Cardiac muscle cell (in vitro differentiated cells and primary cell): ENCODE results near the gene RD3L. TPM values are rescaled to one million over a fixed set of nuclear protein-coding genes. Genes with fewer than 3 reads are reported as not detected.
A peak's percentile ranks its signal among the peaks of the same experiment; 100 is the strongest.

Experiments
- DNase-seq, 2 donors: peaks; one replicate each; pipeline versions ENCODE4 v3.0.0 to v3.0.0-alpha.2; 2010 to 2017; ENCODE audit warnings: low read depth in 1 of 2, low spot score in 1 of 2
- H3K27ac ChIP-seq: fragments of 200-600 bp; sonication (generic); 2 replicates; pipeline ENCODE4 v1.5.1; 2016
- H3K27me3 ChIP-seq: fragments of 200-600 bp; sonication (generic); 2 replicates; pipeline ENCODE4 v1.6.0; 2016; ENCODE audit warnings: control low read depth
- H3K36me3 ChIP-seq: fragments of 200-600 bp; sonication (generic); 2 replicates; pipeline ENCODE4 v1.5.1; 2016; ENCODE audit warnings: control low read depth
- H3K4me1 ChIP-seq: fragments of 200-600 bp; sonication (generic); 2 replicates; pipeline ENCODE4 v1.8.1; 2017; ENCODE audit warnings: low read depth, mild to moderate bottlenecking, mixed run types
- H3K4me3 ChIP-seq: fragments of 200-600 bp; sonication (generic); 2 replicates; pipeline ENCODE4 v1.5.1; 2016; ENCODE audit warnings: mild to moderate bottlenecking
- H3K9me3 ChIP-seq: fragments of 200-600 bp; sonication (generic); 2 replicates; pipeline ENCODE4 v1.5.1; 2017; ENCODE audit warnings: low read depth, mild to moderate bottlenecking, control low read depth
- CTCF ChIP-seq: IDR thresholded peaks from 2 replicates; pipeline ENCODE4 v1.5.1; 2012; ENCODE audit warnings: low read depth, mild to moderate bottlenecking, low read length
- polyA plus RNA-seq: library from polyadenylated mRNA; unstranded; fragments of >200 nt; fragmentation: Nextera tagmentation; extraction: Ambion mirVana; gene quantifications from 2 replicates; pipeline ENCODE4 v1.2.1, GENCODE V29; 2016
- total RNA-seq: library from RNA; depleted of rRNA; stranded (reverse); fragments of >200 nt; gene quantifications from 2 replicates; pipeline ENCODE4 v1.2.3, GENCODE V29; 2016

Gene RD3L
- total and polyA plus RNA-seq, 2 experiments from 2014 or later: 0.18 to 0.46 TPM

DNA sequence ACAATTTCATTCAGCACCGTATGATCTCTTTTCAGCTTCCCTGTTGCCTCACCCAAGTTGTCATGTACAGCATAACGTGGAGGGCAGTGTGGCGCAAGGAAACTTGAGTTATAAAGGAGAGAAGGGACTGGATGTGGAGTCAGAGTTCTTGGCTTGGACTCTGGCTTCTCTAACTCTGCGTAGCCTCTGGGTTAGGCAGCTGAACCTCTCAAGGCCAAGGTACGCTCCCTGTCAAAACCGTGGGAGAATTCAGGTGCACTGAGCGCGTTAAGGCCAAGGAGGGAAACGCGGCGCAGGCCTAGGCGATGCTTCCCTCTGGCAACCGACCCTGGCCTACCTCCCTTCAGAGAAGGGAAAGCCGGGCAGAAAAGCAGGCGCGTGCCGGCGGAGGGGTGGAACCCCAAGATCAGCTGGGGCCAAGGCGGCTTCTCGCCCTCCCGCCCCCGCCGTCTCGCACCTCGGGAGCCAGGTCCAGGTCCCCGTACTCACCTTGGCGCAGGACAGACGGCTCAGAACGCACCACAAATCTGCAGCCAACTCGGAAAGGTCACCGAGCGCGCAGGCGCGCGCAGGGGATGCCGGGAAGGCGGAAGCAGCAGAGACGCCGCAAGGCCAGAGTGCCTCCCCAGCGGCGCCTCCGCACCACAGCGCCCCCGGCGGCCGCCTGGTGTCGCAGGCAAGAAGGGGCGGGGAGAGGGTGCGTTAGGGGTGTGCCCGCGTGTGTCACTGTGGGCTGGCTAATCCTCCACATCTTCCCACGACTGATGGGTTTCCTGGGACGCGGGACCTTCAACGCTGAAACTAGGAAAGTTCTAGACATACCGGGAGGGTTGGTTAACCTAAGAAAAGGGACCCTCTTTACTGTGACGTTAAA is 21.1 kb downstream of the RD3L start:
- peak overlapping the region; percentile 87 for H3K27ac ChIP-seq
- TF ChIP-seq CTCF: peak; percentile 98
- H3K27me3 ChIP-seq: no peaks in the 10 kb centered on the region
- H3K9me3 ChIP-seq: no peaks in the 10 kb centered on the region
- DNase-seq: peak; percentile 92 to 94
- peaks cover 5% of the 10 kb centered on the region for H3K36me3 ChIP-seq
- peaks cover 4% of the 10 kb centered on the region for H3K4me1 ChIP-seq
- H3K4me3 ChIP-seq: peak overlapping the region; percentile 95

- no peak for TF ChIP-seq CTCF
- no peaks in the 10 kb centered on the region for H3K9me3 ChIP-seq
- no peaks in the 10 kb centered on the region for H3K27me3 ChIP-seq
- no peak for DNase-seq
- H3K4me1 ChIP-seq: peaks cover 4% of the 10 kb centered on the region
- peaks cover 32% of the 10 kb centered on the region for H3K36me3 ChIP-seq
- H3K27ac ChIP-seq: no peak overlapping the region
- no peak overlapping the region for H3K4me3 ChIP-seq
These were observed 25.6 kb downstream of the RD3L start for GRCh38 chr14:103916636-103917262.

DNA sequence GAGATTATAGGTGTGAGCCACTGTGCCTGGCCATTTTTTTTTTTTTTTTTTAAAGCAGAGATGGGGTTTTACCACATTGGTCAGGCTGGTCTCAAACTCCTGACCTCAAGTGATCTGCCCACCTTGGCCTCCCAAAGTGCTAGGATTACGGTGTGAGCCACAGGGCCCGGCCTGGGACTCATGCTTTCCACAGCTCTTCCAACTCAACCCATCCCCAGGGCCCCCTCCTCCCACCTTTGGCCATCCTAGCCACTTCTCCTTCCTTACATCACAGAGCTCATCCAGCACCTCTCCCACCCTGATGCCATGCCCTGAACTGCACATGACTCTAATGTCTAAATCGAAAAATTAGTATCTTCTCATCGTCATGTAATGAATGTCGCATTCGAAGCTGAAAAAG is 26.7 kb downstream of the RD3L start:
- no peak for TF ChIP-seq CTCF
- no peak overlapping the region for H3K27ac ChIP-seq
- peaks cover 4% of the 10 kb centered on the region for H3K4me1 ChIP-seq
- no peak overlapping the region for H3K4me3 ChIP-seq
- H3K36me3 ChIP-seq: peaks cover 37% of the 10 kb centered on the region
- H3K9me3 ChIP-seq: no peaks in the 10 kb centered on the region
- no peak for DNase-seq
- no peaks in the 10 kb centered on the region for H3K27me3 ChIP-seq

DNA sequence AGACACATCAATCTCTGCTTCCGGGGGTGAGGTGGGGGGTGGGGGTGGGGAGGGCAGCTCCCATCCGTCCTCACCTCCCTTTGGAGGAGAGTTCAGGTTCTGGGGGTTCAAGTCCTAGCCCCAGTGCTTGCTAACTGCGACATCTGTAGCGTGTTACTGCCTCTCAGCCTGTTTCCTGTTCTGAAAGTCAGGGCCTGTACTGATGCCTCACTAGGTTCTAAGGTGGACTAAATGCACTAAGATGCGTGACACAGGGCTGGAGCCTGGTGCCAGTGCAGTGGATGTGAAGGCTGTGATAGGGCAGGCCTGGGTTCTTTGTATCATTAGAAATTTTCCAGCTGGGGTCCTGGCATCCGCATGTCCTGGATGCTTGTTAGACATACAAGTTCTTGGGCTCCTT is 31.3 kb downstream of the RD3L start:
- Histone ChIP-seq H3K4me3 (no peak overlapping the region), H3K9me3 (no peaks in the 10 kb centered on the region), H3K27me3 (no peaks in the 10 kb centered on the region), H3K36me3 (peaks cover 30% of the 10 kb centered on the region), H3K4me1 (peaks cover 6% of the 10 kb centered on the region), H3K27ac (peak overlapping the region; percentile 61)
- no peak for TF ChIP-seq CTCF
- DNase-seq: no peak

- H3K4me1 ChIP-seq: peaks cover 6% of the 10 kb centered on the region
- peak; percentile 88 for TF ChIP-seq CTCF
- no peaks in the 10 kb centered on the region for H3K27me3 ChIP-seq
- DNase-seq: peak; percentile 89 to 95
- peak overlapping the region; percentile 61 for H3K27ac ChIP-seq
- peaks cover 30% of the 10 kb centered on the region for H3K36me3 ChIP-seq
- H3K4me3 ChIP-seq: no peak overlapping the region
- no peaks in the 10 kb centered on the region for H3K9me3 ChIP-seq
These were observed 31.9 kb downstream of the RD3L start for GRCh38 chr14:103910262-103910935.
